GM12892 (cell line): ENCODE results near the gene CRABP1.

Source experiments
- POLR2A ChIP-seq: IDR thresholded peaks from 2 replicates; pipeline ENCODE4 v1.6.1; 2011; ENCODE audit warnings: low read depth, low read length, control low read depth
- POLR2AphosphoS5 ChIP-seq: IDR thresholded peaks from 2 replicates; pipeline ENCODE4 v1.6.1; 2011; ENCODE audit warnings: low read depth, low read length, control low read depth

DNA sequence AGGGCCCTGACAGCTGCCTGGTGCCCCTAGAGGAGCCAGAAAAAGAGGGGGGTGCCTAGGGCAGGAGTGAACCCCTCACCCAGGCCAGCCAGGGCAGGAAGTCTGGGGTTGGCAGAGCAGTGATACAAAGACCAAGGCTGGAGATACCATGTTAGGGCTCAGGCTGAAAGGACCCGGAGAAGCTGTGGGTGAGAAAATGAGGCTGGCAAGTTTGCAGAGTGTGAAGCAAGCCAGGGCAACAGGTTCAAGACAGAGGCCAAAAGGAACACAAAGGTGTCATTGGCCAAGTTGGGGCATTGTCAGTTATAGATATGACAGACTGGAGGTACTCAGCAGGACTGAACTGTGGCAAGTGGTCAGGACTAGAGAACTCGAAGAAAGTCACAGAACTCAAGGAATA lies 57.2 kb downstream of the CRABP1 start:
- no peak for TF ChIP-seq POLR2AphosphoS5
- no peak for TF ChIP-seq POLR2A
